Calu3 (cell line): Measurements from ENCODE around the gene OGN. TPM values are rescaled to one million over a fixed set of nuclear protein-coding genes. Genes with fewer than 3 reads are reported as not detected.

ENCODE experiments used
- BruUV-seq: library from RNA; stranded (reverse); fragments of 400-500 nt; replicated peaks from 2 replicates; lab custom pipeline; 2021; lab: Mats Ljungman, UMichigan
- CTCF ChIA-PET: fragments of 300-600 bp; sonication (Branson Sonifier 250); formaldehyde crosslinking; loops from one replicate; lab custom pipeline; 2022; ENCODE audit warnings: antibody characterized with exemption; lab: Charles Lee
- DNase-seq: peaks from one replicate; pipeline ENCODE4 v3.0.0; 2022
- H3K27ac Mint-ChIP-seq: one replicate; pipeline ENCODE4 v1.8.0; 2022; ENCODE audit warnings: mixed read lengths; ENCODE audit not compliant: unreplicated experiment
- H3K27me3 Mint-ChIP-seq: one replicate; pipeline ENCODE4 v1.8.0; 2022; ENCODE audit warnings: mixed read lengths; ENCODE audit not compliant: unreplicated experiment
- H3K36me3 Mint-ChIP-seq: one replicate; pipeline ENCODE4 v1.8.0; 2022; ENCODE audit warnings: mild to moderate bottlenecking, moderate library complexity, mixed read lengths; ENCODE audit not compliant: insufficient read depth, unreplicated experiment
- H3K4me1 Mint-ChIP-seq: one replicate; pipeline ENCODE4 v1.8.0; 2022; ENCODE audit warnings: mild to moderate bottlenecking, low read depth, mixed read lengths; ENCODE audit not compliant: unreplicated experiment
- H3K4me3 Mint-ChIP-seq: one replicate; pipeline ENCODE4 v1.8.0; 2022; ENCODE audit warnings: mild to moderate bottlenecking, low read depth, moderate library complexity, mixed read lengths; ENCODE audit not compliant: unreplicated experiment
- H3K9me3 Mint-ChIP-seq: one replicate; pipeline ENCODE4 v1.8.0; 2022; ENCODE audit warnings: low read depth, mixed read lengths; ENCODE audit not compliant: unreplicated experiment
- intact Hi-C: fragments of 100-400 bp; cut with micrococcal nuclease; formaldehyde crosslinking; loops from one replicate; pipeline ENCODE4 v1.10.0; 2022; ENCODE audit not compliant: unreplicated experiment
- total RNA-seq: library from RNA; stranded (reverse); gene quantifications from 2 replicates; pipeline ENCODE4 v1.2.3, GENCODE V29; 2022
- TF ChIP-seq, protein P1 (sequence below): fragments of 200-600 bp; IDR thresholded peaks from one replicate; pipeline ENCODE4 v1.8.0; 2022; ENCODE audit warnings: antibody characterized with exemption; ENCODE audit not compliant: unreplicated experiment

Gene OGN
- total RNA-seq, 1 experiment from 2014 or later = not detected

DNA sequence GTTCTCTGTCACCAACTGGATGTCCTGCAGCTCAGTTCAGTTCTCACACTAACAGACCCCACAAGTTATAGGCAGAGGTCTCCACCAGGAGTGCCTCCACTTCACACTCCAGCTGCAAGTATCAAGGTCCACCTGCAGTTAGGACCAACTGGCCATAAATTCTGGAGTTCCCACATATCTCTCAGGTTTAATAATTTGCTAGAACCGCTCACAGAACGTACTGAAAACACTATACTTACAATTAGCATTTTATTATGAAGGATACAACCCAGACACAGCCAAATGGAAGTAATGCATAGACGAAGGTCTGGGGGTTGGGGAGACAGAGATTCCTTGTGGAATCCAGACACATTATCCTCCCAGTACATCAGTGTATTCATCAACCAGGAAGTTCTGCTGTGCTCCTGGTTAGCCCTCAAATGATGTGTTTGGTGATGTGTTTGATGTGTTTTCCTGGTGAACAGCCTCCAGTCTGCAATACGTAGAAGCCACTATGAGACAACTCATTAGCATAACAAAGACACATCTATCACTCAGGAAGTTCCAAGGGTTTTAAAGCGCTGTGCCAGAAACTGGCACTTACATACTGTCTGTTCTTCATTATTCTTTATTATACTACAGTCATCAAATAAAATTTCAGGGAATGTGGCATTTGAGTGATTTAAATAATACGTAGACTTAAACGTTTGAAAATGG, 25.4 kb downstream of the OGN start:
- Mint-ChIP-seq H3K27ac (no peak overlapping the region), H3K9me3 (no peaks in the 10 kb centered on the region), H3K4me1 (no peaks in the 10 kb centered on the region), H3K27me3 (no peaks in the 10 kb centered on the region), H3K36me3 (no peaks in the 10 kb centered on the region), H3K4me3 (no peak overlapping the region)
- TF ChIP-seq, protein P1, sequence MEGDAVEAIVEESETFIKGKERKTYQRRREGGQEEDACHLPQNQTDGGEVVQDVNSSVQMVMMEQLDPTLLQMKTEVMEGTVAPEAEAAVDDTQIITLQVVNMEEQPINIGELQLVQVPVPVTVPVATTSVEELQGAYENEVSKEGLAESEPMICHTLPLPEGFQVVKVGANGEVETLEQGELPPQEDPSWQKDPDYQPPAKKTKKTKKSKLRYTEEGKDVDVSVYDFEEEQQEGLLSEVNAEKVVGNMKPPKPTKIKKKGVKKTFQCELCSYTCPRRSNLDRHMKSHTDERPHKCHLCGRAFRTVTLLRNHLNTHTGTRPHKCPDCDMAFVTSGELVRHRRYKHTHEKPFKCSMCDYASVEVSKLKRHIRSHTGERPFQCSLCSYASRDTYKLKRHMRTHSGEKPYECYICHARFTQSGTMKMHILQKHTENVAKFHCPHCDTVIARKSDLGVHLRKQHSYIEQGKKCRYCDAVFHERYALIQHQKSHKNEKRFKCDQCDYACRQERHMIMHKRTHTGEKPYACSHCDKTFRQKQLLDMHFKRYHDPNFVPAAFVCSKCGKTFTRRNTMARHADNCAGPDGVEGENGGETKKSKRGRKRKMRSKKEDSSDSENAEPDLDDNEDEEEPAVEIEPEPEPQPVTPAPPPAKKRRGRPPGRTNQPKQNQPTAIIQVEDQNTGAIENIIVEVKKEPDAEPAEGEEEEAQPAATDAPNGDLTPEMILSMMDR = no peak
- CTCF ChIA-PET = no interaction called here
- intact Hi-C loops = no loop called here
- no TSS peak for BruUV-seq
- DNase-seq = no peak

GRCh38 chr9:92377876-92378275, 26.5 kb downstream of the OGN start:
- H3K4me3 Mint-ChIP-seq = no peak overlapping the region
- no peaks in the 10 kb centered on the region for H3K9me3 Mint-ChIP-seq
- CTCF ChIA-PET = no interaction called here
- H3K4me1 Mint-ChIP-seq = no peaks in the 10 kb centered on the region
- H3K36me3 Mint-ChIP-seq = no peaks in the 10 kb centered on the region
- H3K27ac Mint-ChIP-seq = no peak overlapping the region
- BruUV-seq = no TSS peak
- TF ChIP-seq, protein P1 = no peak
- intact Hi-C loops = no loop called here
- no peak for DNase-seq
- no peaks in the 10 kb centered on the region for H3K27me3 Mint-ChIP-seq

DNA sequence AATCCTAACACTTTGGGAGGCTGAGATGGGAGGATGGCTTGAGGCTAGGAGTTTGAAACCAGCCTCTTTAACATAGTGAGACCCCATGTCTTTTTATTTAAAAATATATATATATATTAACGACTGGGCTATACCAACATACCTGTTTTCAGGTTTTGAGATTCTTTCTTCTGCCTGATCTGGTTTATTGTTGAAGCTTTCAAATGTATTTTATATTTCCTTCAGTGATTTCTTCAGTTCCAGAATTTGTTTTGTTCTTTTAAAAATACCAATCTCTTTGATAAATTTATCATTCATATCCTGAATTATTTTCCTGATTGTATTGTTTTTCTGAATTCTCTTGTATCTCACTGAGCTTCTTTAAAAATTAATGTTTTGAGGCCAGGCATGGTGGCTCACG, 31.2 kb downstream of the OGN start:
- intact Hi-C loops = no loop called here
- H3K4me3 Mint-ChIP-seq = no peak overlapping the region
- no peaks in the 10 kb centered on the region for H3K36me3 Mint-ChIP-seq
- no peaks in the 10 kb centered on the region for H3K4me1 Mint-ChIP-seq
- H3K9me3 Mint-ChIP-seq = no peaks in the 10 kb centered on the region
- no peak overlapping the region for H3K27ac Mint-ChIP-seq
- CTCF ChIA-PET = no interaction called here
- TF ChIP-seq, protein P1 = no peak
- no TSS peak for BruUV-seq
- DNase-seq = no peak
- no peaks in the 10 kb centered on the region for H3K27me3 Mint-ChIP-seq

- no peak for DNase-seq
- H3K36me3 Mint-ChIP-seq = no peaks in the 10 kb centered on the region
- no TSS peak for BruUV-seq
- TF ChIP-seq, protein P1 = no peak
- no peaks in the 10 kb centered on the region for H3K9me3 Mint-ChIP-seq
- no peaks in the 10 kb centered on the region for H3K27me3 Mint-ChIP-seq
- no peak overlapping the region for H3K27ac Mint-ChIP-seq
- no peaks in the 10 kb centered on the region for H3K4me1 Mint-ChIP-seq
- CTCF ChIA-PET = no interaction called here
- H3K4me3 Mint-ChIP-seq = no peak overlapping the region
- intact Hi-C loops = no loop called here
These were observed 35.3 kb downstream of the OGN start for GRCh38 chr9:92369075-92369474.
